ENCODE data around the gene ZNF446.

DNA sequence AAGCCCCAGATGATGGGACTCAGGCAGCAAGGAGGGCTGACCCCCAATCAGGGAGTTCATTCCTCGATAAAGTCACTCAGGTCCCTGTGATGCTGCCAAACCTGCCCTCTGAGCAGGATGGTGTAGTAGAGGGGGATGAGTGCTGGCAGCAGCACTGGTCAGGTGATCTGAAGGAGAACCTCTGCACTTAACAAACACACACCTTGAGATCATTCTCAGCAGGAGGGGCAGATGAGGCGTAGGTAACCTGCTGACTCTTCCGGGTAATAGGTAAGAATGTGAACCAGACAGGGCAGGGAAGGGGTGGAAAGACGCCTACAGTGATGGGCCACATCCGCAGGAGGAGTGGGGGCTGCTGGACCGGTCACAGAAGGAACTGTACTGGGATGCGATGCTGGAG is 3.2 kb downstream of the ZNF446 start:
- TF ChIP-seq NFRKB (IDR thresholded peaks at IDR 0.05) (no peak), BHLHE40 (IDR thresholded peaks at IDR 0.05; ENCODE audit: borderline replicate concordance) (no peak), ARNT (IDR thresholded peaks at IDR 0.05) (no peak), SP1 (IDR thresholded peaks at IDR 0.05) (no peak), SUZ12 (IDR thresholded peaks at IDR 0.05) (no peak), ELF4 (IDR thresholded peaks at IDR 0.05) (no peak), CTBP1 (IDR thresholded peaks at IDR 0.05; ENCODE audit: borderline replicate concordance) (no peak), TARDBP (IDR thresholded peaks at IDR 0.05) (no peak), FOXM1 (IDR thresholded peaks at IDR 0.05; ENCODE audit: borderline replicate concordance) (no peak), LEF1 (IDR thresholded peaks at IDR 0.05; ENCODE audit: borderline replicate concordance) (no peak)
- TF ChIP-seq, protein P1, sequence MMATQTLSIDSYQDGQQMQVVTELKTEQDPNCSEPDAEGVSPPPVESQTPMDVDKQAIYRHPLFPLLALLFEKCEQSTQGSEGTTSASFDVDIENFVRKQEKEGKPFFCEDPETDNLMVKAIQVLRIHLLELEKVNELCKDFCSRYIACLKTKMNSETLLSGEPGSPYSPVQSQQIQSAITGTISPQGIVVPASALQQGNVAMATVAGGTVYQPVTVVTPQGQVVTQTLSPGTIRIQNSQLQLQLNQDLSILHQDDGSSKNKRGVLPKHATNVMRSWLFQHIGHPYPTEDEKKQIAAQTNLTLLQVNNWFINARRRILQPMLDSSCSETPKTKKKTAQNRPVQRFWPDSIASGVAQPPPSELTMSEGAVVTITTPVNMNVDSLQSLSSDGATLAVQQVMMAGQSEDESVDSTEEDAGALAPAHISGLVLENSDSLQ (IDR thresholded peaks at IDR 0.05): no peak

Measured in HEK293T (cell line).